Activated B cell treated with CpG ODN at 0.5 μM for 24 hours (primary cell): Measurements from ENCODE around the gene SEMA3B. TPM values are rescaled to one million over a fixed set of nuclear protein-coding genes. Genes with fewer than 3 reads are reported as not detected.
A peak's percentile ranks its signal among the peaks of the same experiment; 100 is the strongest.

ENCODE experiments used
- ATAC-seq: fragments of 200-7000 bp; cut with Tn5 transposase; one replicate; pipeline ENCODE4 v1.10.0; 2021; ENCODE audit warnings: low read depth, mild to moderate bottlenecking, moderate library complexity
- CTCF ChIA-PET: fragments of 350-600 bp; sonication (Branson Sonifier 250); formaldehyde crosslinking; loops from one replicate; lab custom pipeline; 2021; ENCODE audit warnings: antibody characterized with exemption; lab: Charles Lee
- POLR2A ChIA-PET: fragments of 350-600 bp; sonication (Branson Sonifier 250); formaldehyde crosslinking; loops from one replicate; lab custom pipeline; 2021; ENCODE audit warnings: antibody characterized with exemption; lab: Charles Lee
- DNase-seq: peaks from one replicate; pipeline ENCODE4 v3.0.0; 2022
- H3K27ac Mint-ChIP-seq: one replicate; pipeline ENCODE4 v1.8.0; 2020; ENCODE audit warnings: mixed read lengths
- H3K27me3 Mint-ChIP-seq: one replicate; pipeline ENCODE4 v1.8.0; 2021; ENCODE audit warnings: mixed read lengths
- H3K36me3 Mint-ChIP-seq: one replicate; pipeline ENCODE4 v1.8.0; 2021; ENCODE audit warnings: low read depth, mixed read lengths
- H3K4me1 Mint-ChIP-seq: one replicate; pipeline ENCODE4 v1.8.0; 2021; ENCODE audit warnings: mixed read lengths
- H3K4me3 Mint-ChIP-seq: one replicate; pipeline ENCODE4 v1.8.0; 2020; ENCODE audit warnings: mild to moderate bottlenecking, mixed read lengths
- H3K9me3 Mint-ChIP-seq: one replicate; pipeline ENCODE4 v1.8.0; 2020; ENCODE audit warnings: mixed read lengths
- CTCF ChIP-seq: fragments of 200-600 bp; IDR thresholded peaks from one replicate; pipeline ENCODE4 v1.8.0; 2022; ENCODE audit warnings: antibody characterized with exemption, mild to moderate bottlenecking
- intact Hi-C: fragments of 100-400 bp; cut with micrococcal nuclease; formaldehyde crosslinking; loops from one replicate; pipeline ENCODE4 v1.15.1; 2024
- total RNA-seq: library from RNA; stranded (reverse); gene quantifications from 2 replicates; pipeline ENCODE4 v1.2.3, GENCODE V29; 2022

Gene SEMA3B
- total RNA-seq, 1 donor from 2014 or later: not detected

- Mint-ChIP-seq H3K9me3 (no peaks in the 10 kb centered on the region), H3K27me3 (no peaks in the 10 kb centered on the region), H3K27ac (peak overlapping the region; percentile 94), H3K4me1 (peaks cover 85% of the 10 kb centered on the region), H3K4me3 (peak overlapping the region; percentile 75), H3K36me3 (peaks cover 21% of the 10 kb centered on the region)
- intact Hi-C loops: no loop called here
- POLR2A ChIA-PET: interaction anchor here (0.6 to 4.6 kb wide), 2 partner anchors 17 to 71 kb away, joined by 3 to 49 read pairs; no protein-coding TSS in a partner anchor
- ATAC-seq (no peak), DNase-seq (no peak)
- TF ChIP-seq CTCF: no peak
- CTCF ChIA-PET: interaction anchor here (10.5 kb wide), 1 partner anchor 17 kb away, joined by 76 read pairs; no protein-coding TSS in a partner anchor
These were observed 23.6 kb upstream of the SEMA3B start for GRCh38 chr3:50245251-50245745.

GRCh38 chr3:50245831-50246516 lies 23.0 kb upstream of the SEMA3B start:
- Mint-ChIP-seq H3K36me3 (peaks cover 25% of the 10 kb centered on the region), H3K27me3 (no peaks in the 10 kb centered on the region), H3K9me3 (no peaks in the 10 kb centered on the region), H3K27ac (peak overlapping the region; percentile 94), H3K4me3 (peak overlapping the region; percentile 75), H3K4me1 (peaks cover 88% of the 10 kb centered on the region)
- peak; percentile 79 for TF ChIP-seq CTCF
- DNase-seq (peak; percentile 95), ATAC-seq (peak; percentile 72)
- intact Hi-C loops: loop anchor here (1.0 kb wide), 5 partner anchors 8 to 52 kb away; no protein-coding TSS in a partner anchor
- POLR2A ChIA-PET: interaction anchor here (1.0 to 4.6 kb wide), 5 partner anchors 10 to 51 kb away, joined by 3 to 49 read pairs (median 7); partner anchors contain the start of gene GNAI2
- CTCF ChIA-PET: interaction anchor here (0.5 to 5.2 kb wide), 12 partner anchors 10 to 458 kb away, joined by 3 to 104 read pairs (median 4); partner anchors contain the start of gene GNAI2

GRCh38 chr3:50246517-50246954 lies 22.4 kb upstream of the SEMA3B start:
- intact Hi-C loops: loop anchor here (1.0 kb wide), 5 partner anchors 8 to 52 kb away; no protein-coding TSS in a partner anchor
- POLR2A ChIA-PET: interaction anchor here (0.6 to 4.6 kb wide), 7 partner anchors 10 to 52 kb away, joined by 3 to 49 read pairs (median 4); partner anchors contain the start of gene GNAI2
- no peaks in the 10 kb centered on the region for H3K9me3 Mint-ChIP-seq
- no peak for DNase-seq
- TF ChIP-seq CTCF: no peak
- no peaks in the 10 kb centered on the region for H3K27me3 Mint-ChIP-seq
- H3K4me1 Mint-ChIP-seq: peaks cover 88% of the 10 kb centered on the region
- ATAC-seq: peak; percentile 35
- peak overlapping the region; percentile 75 for H3K4me3 Mint-ChIP-seq
- CTCF ChIA-PET: interaction anchor here (0.5 to 5.2 kb wide), 13 partner anchors 9 to 458 kb away, joined by 3 to 104 read pairs (median 4); partner anchors contain the start of gene GNAI2
- peak overlapping the region; percentile 94 for H3K27ac Mint-ChIP-seq
- H3K36me3 Mint-ChIP-seq: peaks cover 26% of the 10 kb centered on the region

DNA sequence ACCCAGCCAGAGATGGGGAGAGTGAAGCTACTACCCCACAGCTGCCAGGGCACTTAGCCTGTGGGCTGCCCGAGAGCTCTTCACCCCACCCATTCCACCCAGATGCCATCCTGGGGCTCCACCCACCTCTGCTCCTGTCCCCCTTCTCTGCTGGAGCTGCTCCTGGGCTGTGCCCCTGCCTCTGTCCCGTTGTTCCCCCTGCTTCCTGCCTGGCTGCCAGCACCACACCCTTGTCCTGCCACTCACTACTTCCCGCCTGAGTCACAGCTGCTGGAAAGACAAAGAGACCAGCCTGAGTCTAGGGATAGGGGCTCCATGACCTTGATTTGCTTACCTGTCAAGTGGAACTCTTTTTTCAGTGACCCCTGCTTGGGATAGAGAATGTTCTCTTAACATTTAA lies 20.6 kb upstream of the SEMA3B start:
- intact Hi-C loops: no loop called here
- no peak for TF ChIP-seq CTCF
- ChIA-PET POLR2A (interaction anchor here (0.6 to 4.6 kb wide), 3 partner anchors 12 to 20 kb away, joined by 3 to 49 read pairs (median 47); partner anchors contain the start of gene GNAI2), CTCF (interaction anchor here (0.8 to 5.2 kb wide), 4 partner anchors 8 to 54 kb away, joined by 3 to 104 read pairs (median 24); no protein-coding TSS in a partner anchor)
- Mint-ChIP-seq H3K27ac (peak overlapping the region; percentile 54), H3K36me3 (peaks cover 39% of the 10 kb centered on the region), H3K27me3 (no peaks in the 10 kb centered on the region), H3K4me1 (peaks cover 70% of the 10 kb centered on the region), H3K4me3 (peak overlapping the region; percentile 26), H3K9me3 (no peaks in the 10 kb centered on the region)
- DNase-seq: no peak
- ATAC-seq: no peak
